NCI-H446 treated with DMSO at 0.1 percent for 48 hours (cell line): ENCODE data around the gene KLF6.

Source experiments
- DNase-seq: peaks from one replicate; lab custom pipeline; 2025; lab: John Stamatoyannopoulos, UW

KLF6 gene

GRCh38 chr10:3774814-3775695 is 10.0 kb downstream of the KLF6 start:
- no peak for DNase-seq

- no peak for DNase-seq
Measured at GRCh38 chr10:3774018-3774813, 10.8 kb downstream of the KLF6 start.

GRCh38 chr10:3773460-3774017 is 11.5 kb downstream of the KLF6 start:
- no peak for DNase-seq

GRCh38 chr10:3772361-3773171 is 12.4 kb downstream of the KLF6 start:
- DNase-seq, result no peak

- DNase-seq, result no peak
Measured at GRCh38 chr10:3770611-3771110, 14.3 kb downstream of the KLF6 start.

- DNase-seq, result no peak
Measured at GRCh38 chr10:3769556-3769955, 15.5 kb downstream of the KLF6 start.

- DNase-seq, result no peak
Measured at GRCh38 chr10:3766046-3766756, 18.8 kb downstream of the KLF6 start.

GRCh38 chr10:3765146-3765545 is 19.9 kb downstream of the KLF6 start:
- no peak for DNase-seq

- no peak for DNase-seq
Measured at GRCh38 chr10:3764626-3765112, 20.3 kb downstream of the KLF6 start.

- DNase-seq, result no peak
Measured at GRCh38 chr10:3763852-3764625, 21.0 kb downstream of the KLF6 start.

GRCh38 chr10:3763035-3763456 is 22.0 kb downstream of the KLF6 start:
- no peak for DNase-seq

GRCh38 chr10:3762309-3762708 is 22.7 kb downstream of the KLF6 start:
- no peak for DNase-seq

GRCh38 chr10:3761904-3762303 is 23.1 kb downstream of the KLF6 start:
- DNase-seq, result no peak

- DNase-seq, result no peak
Measured at GRCh38 chr10:3761021-3761686, 23.9 kb downstream of the KLF6 start.

- no peak for DNase-seq
Measured at GRCh38 chr10:3760083-3760482, 24.9 kb downstream of the KLF6 start.

GRCh38 chr10:3759397-3759796 is 25.6 kb downstream of the KLF6 start:
- DNase-seq, result no peak

- DNase-seq, result no peak
Measured at GRCh38 chr10:3758491-3758970, 26.5 kb downstream of the KLF6 start.

GRCh38 chr10:3757638-3758490 is 27.1 kb downstream of the KLF6 start:
- DNase-seq, result no peak
